GM12878 (cell line): ENCODE results near the gene ARMC6. TPM values are rescaled to one million over a fixed set of nuclear protein-coding genes. Genes with fewer than 3 reads are reported as not detected.
A peak's percentile ranks its signal among the peaks of the same experiment; 100 is the strongest.

Experiments
- ATAC-seq: fragments of 200-7000 bp; cut with Tn5 transposase; 3 replicates; pipeline ENCODE4 v1.9.1; 2020; ENCODE audit warnings: mild to moderate bottlenecking, moderate library complexity
- BruUV-seq: library from RNA; stranded (reverse); fragments of 400-500 nt; replicated peaks from 2 replicates; lab custom pipeline; 2021; lab: Mats Ljungman, UMichigan
- CTCF ChIA-PET: fragments of 300-600 bp; sonication (Branson Sonifier 250); formaldehyde crosslinking; extraction: SDS; loops from one replicate; lab custom pipeline; 2021; ENCODE audit warnings: inconsistent platforms; lab: Yijun Ruan, JAX
- POLR2A ChIA-PET: fragments of 350-600 bp; formaldehyde crosslinking; extraction: SDS; loops from one replicate; lab custom pipeline; 2021; ENCODE audit warnings: inconsistent platforms; lab: Charles Lee
- RAD21 ChIA-PET: fragments of 300-600 bp; sonication (Branson Sonifier 250); formaldehyde crosslinking; loops from one replicate; lab custom pipeline; 2023; ENCODE audit warnings: antibody characterized with exemption; ENCODE audit not compliant: unreplicated experiment; lab: Charles Lee
- SMC1A ChIA-PET: fragments of 300-600 bp; sonication (Branson Sonifier 250); formaldehyde crosslinking; loops from one replicate; lab custom pipeline; 2023; ENCODE audit not compliant: unreplicated experiment, uncharacterized antibody; lab: Charles Lee
- DNase-seq: peaks from one replicate; pipeline ENCODE4 v3.0.0-alpha.2; 2011; ENCODE audit warnings: low read depth, low spot score
- FAIRE-seq: peaks from 3 replicates; lab custom pipeline; 2011; peaks lifted over from hg19 to GRCh38; lab: Jason Lieb, UNC
- H2AFZ ChIP-seq: 2 replicates; pipeline ENCODE4 v1.6.0; 2011; ENCODE audit warnings: low read depth, low read length, control low read depth; ENCODE audit not compliant: control insufficient read depth
- H3K27ac ChIP-seq: 2 replicates; pipeline ENCODE4 v1.5.1; 2011; ENCODE audit warnings: control low read depth; ENCODE audit not compliant: control insufficient read depth, insufficient read depth
- H3K27me3 ChIP-seq, 2 experiments: replicated peaks in 1 of 2; 2 replicates each; pipeline versions ENCODE4 v1.6.0 to v1.6.1; 2011; ENCODE audit warnings: low read length in 1 of 2; ENCODE audit not compliant: control insufficient read depth in 2 of 2, insufficient read depth in 2 of 2
- H3K36me3 ChIP-seq, 2 experiments: 2 replicates each; pipeline ENCODE4 v1.5.1; 2011; ENCODE audit warnings: low read length in 1 of 2; ENCODE audit not compliant: control insufficient read depth in 2 of 2, insufficient read depth in 2 of 2
- H3K4me1 ChIP-seq: 2 replicates; pipeline ENCODE4 v1.6.1; 2011; ENCODE audit warnings: mild to moderate bottlenecking, low read length, moderate library complexity, mixed read lengths; ENCODE audit not compliant: control insufficient read depth, insufficient read depth
- H3K4me2 ChIP-seq: 2 replicates; pipeline ENCODE4 v1.6.0; 2011; ENCODE audit warnings: control low read depth; ENCODE audit not compliant: control insufficient read depth, insufficient read depth
- H3K4me3 ChIP-seq: fragments of 200-600 bp; sonication (generic); 2 replicates; pipeline ENCODE4 v1.5.1; 2016
- H3K79me2 ChIP-seq: 2 replicates; pipeline ENCODE4 v1.6.0; 2011; ENCODE audit warnings: low read length; ENCODE audit not compliant: control insufficient read depth, insufficient read depth
- H3K9ac ChIP-seq: 2 replicates; pipeline ENCODE4 v1.8.0; 2011; ENCODE audit warnings: low read length, control low read depth, mixed read lengths; ENCODE audit not compliant: control insufficient read depth, insufficient read depth
- H3K9me3 ChIP-seq: replicated peaks from 3 replicates; pipeline ENCODE4 v1.5.1; 2011; ENCODE audit warnings: mild to moderate bottlenecking, low read length; ENCODE audit not compliant: control insufficient read depth, insufficient read depth
- H4K20me1 ChIP-seq: 2 replicates; pipeline ENCODE4 v1.6.0; 2011; ENCODE audit not compliant: control insufficient read depth, insufficient read depth
- JUND ChIP-seq: IDR thresholded peaks from 2 replicates; pipeline ENCODE4 v1.6.1; 2012; ENCODE audit warnings: low read depth, mild to moderate bottlenecking, low read length, improper control_type of control experiment, moderate library complexity
- PML ChIP-seq: IDR thresholded peaks from 2 replicates; pipeline ENCODE4 v1.6.1; 2012; ENCODE audit warnings: low read length, inconsistent platforms
- RUNX3 ChIP-seq: IDR thresholded peaks from 2 replicates; pipeline ENCODE4 v1.6.1; 2012; ENCODE audit warnings: low read length, inconsistent platforms
- SMC3 ChIP-seq: IDR thresholded peaks from 2 replicates; pipeline ENCODE4 v1.6.1; 2011; ENCODE audit warnings: low read length, improper control_type of control experiment, borderline replicate concordance
- ZNF217 ChIP-seq: fragments of 450-650 bp; IDR thresholded peaks from 2 replicates; pipeline ENCODE4 v1.6.1; 2017; ENCODE audit warnings: antibody characterized with exemption, mild to moderate bottlenecking
- WGBS: methylation state at CpG from one replicate; pipeline ENCODE4 v1.1.6; 2016; ENCODE audit warnings: low lambda C conversion rate; ENCODE audit not compliant: insufficient replicate concordance, insufficient coverage; ENCODE audit errors: missing lambda C conversion rate; 5-methylcytosine and 5-hydroxymethylcytosine counted together
- in situ Hi-C: fragments of 300-500 bp; cut with MboI; formaldehyde crosslinking; loops from 9 replicates; pipeline ENCODE4 v1.14.3; 2018; ENCODE audit warnings: mixed read lengths
- intact Hi-C: fragments of 100-400 bp; cut with micrococcal nuclease; formaldehyde crosslinking; loops from one replicate; pipeline ENCODE4 v1.14.2; 2022; ENCODE audit not compliant: unreplicated experiment
- polyA plus RNA-seq, 11 experiments: library from polyadenylated mRNA; depleted of rRNA in 4 of 11; unstranded in 6 of 11; stranded (reverse) in 5 of 11; fragments of >200 nt; fragmentation: Nextera tagmentation in 4 of 11; fragmentation: Illumina TruSeq in 1 of 11; extraction: Ambion mirVana in 4 of 11; extraction: Trizol in 1 of 11; gene quantifications; 1 replicate in 1 of 11; 2 replicates in 10 of 11; pipeline versions ENCODE4 v1.2.1 to v1.2.3, GENCODE V29; 2011 to 2016; ENCODE audit warnings: inconsistent platforms in 2 of 11, missing spikeins in 2 of 11, low read depth in 1 of 11
- total RNA-seq, 4 experiments: library from RNA; depleted of rRNA in 3 of 4; stranded (reverse); fragments of >200 nt in 3 of 4; fragmentation: Illumina TruSeq in 1 of 4; extraction: Trizol in 1 of 4; gene quantifications; 2 replicates each; pipeline versions ENCODE4 v1.2.1 to v1.2.3, GENCODE V29; 2013 to 2021
- TF ChIP-seq, protein P1 (sequence below): fragments of 450-650 bp; IDR thresholded peaks from 2 replicates; pipeline ENCODE4 v1.6.1; 2017; ENCODE audit warnings: mild to moderate bottlenecking
- TF ChIP-seq, protein P2 (sequence below): fragments of 450-650 bp; IDR thresholded peaks from 2 replicates; pipeline ENCODE4 v1.6.1; 2017; ENCODE audit warnings: low read depth, mild to moderate bottlenecking, moderate library complexity
- TF ChIP-seq, protein P3 (sequence below): IDR thresholded peaks from 2 replicates; pipeline ENCODE4 v1.6.1; 2011; ENCODE audit warnings: borderline replicate concordance, low read depth, mild to moderate bottlenecking, moderate library complexity, mixed read lengths, low read length; ENCODE audit not compliant: insufficient read depth; ENCODE audit errors: extremely low read length
- TF ChIP-seq, protein P4 (sequence below): IDR thresholded peaks from 2 replicates; pipeline ENCODE4 v1.6.1; 2011; ENCODE audit warnings: mild to moderate bottlenecking, low read depth, low read length, moderate library complexity; ENCODE audit not compliant: insufficient replicate concordance

ARMC6 gene
- total and polyA plus RNA-seq, 10 of the 15 experiments (the other 5 are each of a cell fraction or from before 2014, with no cell fraction given): 1.1 to 64.4 (median 41.6) TPM

DNA sequence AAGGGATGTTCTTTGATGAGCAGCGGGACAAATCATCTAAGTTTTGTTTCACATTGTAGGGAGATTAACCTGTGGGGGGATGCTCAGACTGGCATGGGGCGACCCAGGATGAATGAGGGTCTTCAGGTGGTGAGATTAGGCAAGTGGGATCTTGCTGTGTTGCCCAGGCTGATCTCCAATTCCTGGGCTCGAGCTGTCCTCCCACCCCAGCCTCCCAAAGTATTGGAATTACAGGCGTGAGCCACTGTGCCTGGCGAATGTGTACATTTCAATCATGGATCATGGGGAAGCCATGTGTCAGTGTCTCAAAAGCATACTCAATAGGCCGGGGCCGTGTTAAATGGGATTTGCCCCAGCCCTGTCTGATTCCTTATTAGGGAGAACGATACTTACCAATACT lies 38.5 kb downstream of the ARMC6 start:
- ATAC-seq (no peak), FAIRE-seq (no peak), DNase-seq (no peak)
- ChIA-PET CTCF (no interaction called here), POLR2A (no interaction called here), RAD21 (no interaction called here), SMC1A (no interaction called here)
- no peak overlapping the region for H3K27ac ChIP-seq
- no peaks in the 10 kb centered on the region; the same call in 1 of the 2 replicates for H4K20me1 ChIP-seq
- TF ChIP-seq, protein P1, sequence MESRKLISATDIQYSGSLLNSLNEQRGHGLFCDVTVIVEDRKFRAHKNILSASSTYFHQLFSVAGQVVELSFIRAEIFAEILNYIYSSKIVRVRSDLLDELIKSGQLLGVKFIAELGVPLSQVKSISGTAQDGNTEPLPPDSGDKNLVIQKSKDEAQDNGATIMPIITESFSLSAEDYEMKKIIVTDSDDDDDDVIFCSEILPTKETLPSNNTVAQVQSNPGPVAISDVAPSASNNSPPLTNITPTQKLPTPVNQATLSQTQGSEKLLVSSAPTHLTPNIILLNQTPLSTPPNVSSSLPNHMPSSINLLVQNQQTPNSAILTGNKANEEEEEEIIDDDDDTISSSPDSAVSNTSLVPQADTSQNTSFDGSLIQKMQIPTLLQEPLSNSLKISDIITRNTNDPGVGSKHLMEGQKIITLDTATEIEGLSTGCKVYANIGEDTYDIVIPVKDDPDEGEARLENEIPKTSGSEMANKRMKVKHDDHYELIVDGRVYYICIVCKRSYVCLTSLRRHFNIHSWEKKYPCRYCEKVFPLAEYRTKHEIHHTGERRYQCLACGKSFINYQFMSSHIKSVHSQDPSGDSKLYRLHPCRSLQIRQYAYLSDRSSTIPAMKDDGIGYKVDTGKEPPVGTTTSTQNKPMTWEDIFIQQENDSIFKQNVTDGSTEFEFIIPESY: no peak
- no peak for TF ChIP-seq ZNF217
- TF ChIP-seq RUNX3: no peak
- no peak overlapping the region for H3K9ac ChIP-seq
- H3K27me3 ChIP-seq: no peaks in the 10 kb centered on the region
- peaks cover 10% of the 10 kb centered on the region for H3K79me2 ChIP-seq
- H3K36me3 ChIP-seq: no peaks in the 10 kb centered on the region; a peak in 2 of 4 replicates
- TSS peak; percentile 38 for BruUV-seq
- no peak overlapping the region for H3K4me3 ChIP-seq
- no peak overlapping the region for H3K4me2 ChIP-seq
- intact Hi-C loops: no loop called here
- WGBS: over 99% methylated on average over 8 of the region's 8 CpGs
- no peaks in the 10 kb centered on the region for H3K9me3 ChIP-seq
- peaks cover 14% of the 10 kb centered on the region for H3K4me1 ChIP-seq
- H2AFZ ChIP-seq: no peak overlapping the region
- in situ Hi-C loops: no loop called here

DNA sequence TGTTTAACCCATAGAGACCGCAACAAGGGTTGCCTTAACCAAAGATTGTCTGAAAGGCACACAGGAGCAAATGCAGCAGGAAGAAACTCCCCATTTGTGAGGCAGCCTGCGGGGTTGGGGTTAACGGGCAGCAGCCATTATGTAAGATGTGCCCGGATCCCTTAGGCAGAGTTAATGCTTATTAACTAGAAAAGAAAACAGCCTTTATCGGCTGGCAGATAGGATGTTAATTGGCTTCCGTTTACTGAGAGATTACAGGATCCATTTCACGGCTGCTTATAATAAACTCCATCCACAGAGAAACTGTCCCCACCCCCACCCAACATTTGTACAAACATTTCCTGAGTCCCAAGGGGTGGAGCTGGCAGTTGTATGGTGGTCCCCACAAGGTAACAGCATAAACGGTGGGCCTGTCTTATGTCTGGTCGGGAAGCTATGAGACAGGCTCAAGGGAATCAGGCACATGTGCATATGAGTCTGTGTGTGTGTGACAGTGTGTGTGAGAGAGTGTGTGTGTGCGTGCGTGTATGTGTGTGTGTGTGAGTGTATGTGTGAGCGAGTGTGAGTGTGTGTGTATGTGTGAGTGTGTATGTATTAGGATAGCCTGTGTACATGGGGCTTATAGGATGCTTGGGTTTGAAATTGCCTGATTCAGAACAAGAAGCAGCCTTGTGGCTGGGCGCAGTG lies 40.9 kb downstream of the ARMC6 start:
- intact Hi-C loops (no loop called here), in situ Hi-C loops (no loop called here)
- Histone ChIP-seq H3K4me3 (no peak overlapping the region), H3K79me2 (peaks cover 2% of the 10 kb centered on the region), H2AFZ (no peak overlapping the region), H4K20me1 (no peaks in the 10 kb centered on the region; the same call in 1 of the 2 replicates), H3K9me3 (no peaks in the 10 kb centered on the region), H3K4me1 (peaks cover 1% of the 10 kb centered on the region), H3K27me3 (no peaks in the 10 kb centered on the region), H3K4me2 (no peak overlapping the region), H3K27ac (no peak overlapping the region), H3K9ac (no peak overlapping the region), H3K36me3 (no peaks in the 10 kb centered on the region; a peak in 2 of 4 replicates)
- ChIA-PET POLR2A (interaction anchor here (0.5 to 0.6 kb wide), 3 partner anchors 10 to 1051 kb away, joined by 3 to 7 read pairs (median 6); no protein-coding TSS in a partner anchor), SMC1A (no interaction called here), RAD21 (no interaction called here), CTCF (interaction anchor here (1.2 kb wide), 1 partner anchor 20 kb away, joined by 3 read pairs; no protein-coding TSS in a partner anchor)
- no peak for DNase-seq
- no peak for ATAC-seq
- WGBS: 83% methylated on average over 13 of the region's 13 CpGs
- FAIRE-seq: no peak
- no TSS peak for BruUV-seq
- TF ChIP-seq, protein P2, sequence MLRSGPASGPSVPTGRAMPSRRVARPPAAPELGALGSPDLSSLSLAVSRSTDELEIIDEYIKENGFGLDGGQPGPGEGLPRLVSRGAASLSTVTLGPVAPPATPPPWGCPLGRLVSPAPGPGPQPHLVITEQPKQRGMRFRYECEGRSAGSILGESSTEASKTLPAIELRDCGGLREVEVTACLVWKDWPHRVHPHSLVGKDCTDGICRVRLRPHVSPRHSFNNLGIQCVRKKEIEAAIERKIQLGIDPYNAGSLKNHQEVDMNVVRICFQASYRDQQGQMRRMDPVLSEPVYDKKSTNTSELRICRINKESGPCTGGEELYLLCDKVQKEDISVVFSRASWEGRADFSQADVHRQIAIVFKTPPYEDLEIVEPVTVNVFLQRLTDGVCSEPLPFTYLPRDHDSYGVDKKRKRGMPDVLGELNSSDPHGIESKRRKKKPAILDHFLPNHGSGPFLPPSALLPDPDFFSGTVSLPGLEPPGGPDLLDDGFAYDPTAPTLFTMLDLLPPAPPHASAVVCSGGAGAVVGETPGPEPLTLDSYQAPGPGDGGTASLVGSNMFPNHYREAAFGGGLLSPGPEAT: no peak
- TF ChIP-seq, protein P3, sequence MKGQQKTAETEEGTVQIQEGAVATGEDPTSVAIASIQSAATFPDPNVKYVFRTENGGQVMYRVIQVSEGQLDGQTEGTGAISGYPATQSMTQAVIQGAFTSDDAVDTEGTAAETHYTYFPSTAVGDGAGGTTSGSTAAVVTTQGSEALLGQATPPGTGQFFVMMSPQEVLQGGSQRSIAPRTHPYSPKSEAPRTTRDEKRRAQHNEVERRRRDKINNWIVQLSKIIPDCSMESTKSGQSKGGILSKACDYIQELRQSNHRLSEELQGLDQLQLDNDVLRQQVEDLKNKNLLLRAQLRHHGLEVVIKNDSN: no peak
- no peak for TF ChIP-seq SMC3
- no peak for TF ChIP-seq JUND
- TF ChIP-seq, protein P4, sequence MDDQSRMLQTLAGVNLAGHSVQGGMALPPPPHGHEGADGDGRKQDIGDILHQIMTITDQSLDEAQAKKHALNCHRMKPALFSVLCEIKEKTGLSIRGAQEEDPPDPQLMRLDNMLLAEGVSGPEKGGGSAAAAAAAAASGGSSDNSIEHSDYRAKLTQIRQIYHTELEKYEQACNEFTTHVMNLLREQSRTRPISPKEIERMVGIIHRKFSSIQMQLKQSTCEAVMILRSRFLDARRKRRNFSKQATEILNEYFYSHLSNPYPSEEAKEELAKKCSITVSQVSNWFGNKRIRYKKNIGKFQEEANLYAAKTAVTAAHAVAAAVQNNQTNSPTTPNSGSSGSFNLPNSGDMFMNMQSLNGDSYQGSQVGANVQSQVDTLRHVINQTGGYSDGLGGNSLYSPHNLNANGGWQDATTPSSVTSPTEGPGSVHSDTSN: peak; percentile 58
- no peak for TF ChIP-seq PML
